Measurements from ENCODE around the gene GABBR2.

GABBR2 gene

DNA sequence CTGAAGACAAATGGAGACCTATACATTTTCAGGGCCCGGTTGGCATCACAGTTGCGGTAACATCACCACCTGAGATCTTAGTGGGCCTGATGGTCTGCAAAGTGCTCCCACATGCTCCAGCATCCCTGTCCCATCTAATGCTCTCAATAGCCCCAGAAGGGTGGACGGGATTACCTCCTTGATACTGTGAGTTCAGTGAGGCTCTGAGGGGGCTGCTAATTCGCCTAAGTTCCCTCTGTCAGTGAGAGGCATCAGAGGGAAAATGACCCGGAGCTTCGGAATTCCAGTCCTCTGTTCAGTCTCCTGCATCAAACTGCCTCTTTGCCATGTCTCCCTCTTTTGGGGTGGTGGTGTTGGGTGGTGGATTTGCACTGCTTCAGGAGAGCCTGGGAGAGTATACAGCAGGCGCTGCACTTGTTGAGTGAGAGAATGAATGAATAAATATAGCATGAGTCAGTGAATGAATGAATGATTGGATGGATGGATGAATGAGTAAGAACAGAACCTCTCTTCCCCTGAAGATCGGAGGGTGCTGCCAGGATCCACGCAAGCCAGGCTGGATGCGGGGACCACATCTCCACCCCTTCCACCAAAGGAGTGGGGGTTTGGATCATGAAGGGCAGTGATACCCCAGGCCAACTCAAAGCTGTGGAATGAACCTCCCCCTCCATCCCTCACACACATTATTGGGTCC is 141.0 kb downstream of the GABBR2 start:
- DNase-seq = no peak

GRCh38 chr9:98565152-98566135 is 143.3 kb downstream of the GABBR2 start:
- no peak for DNase-seq

- no peak for DNase-seq
Measured at GRCh38 chr9:98564714-98565113, 144.0 kb downstream of the GABBR2 start.

GRCh38 chr9:98563988-98564387 is 144.7 kb downstream of the GABBR2 start:
- DNase-seq = no peak

- no peak for DNase-seq
Measured at GRCh38 chr9:98563212-98563907, 145.4 kb downstream of the GABBR2 start.

DNA sequence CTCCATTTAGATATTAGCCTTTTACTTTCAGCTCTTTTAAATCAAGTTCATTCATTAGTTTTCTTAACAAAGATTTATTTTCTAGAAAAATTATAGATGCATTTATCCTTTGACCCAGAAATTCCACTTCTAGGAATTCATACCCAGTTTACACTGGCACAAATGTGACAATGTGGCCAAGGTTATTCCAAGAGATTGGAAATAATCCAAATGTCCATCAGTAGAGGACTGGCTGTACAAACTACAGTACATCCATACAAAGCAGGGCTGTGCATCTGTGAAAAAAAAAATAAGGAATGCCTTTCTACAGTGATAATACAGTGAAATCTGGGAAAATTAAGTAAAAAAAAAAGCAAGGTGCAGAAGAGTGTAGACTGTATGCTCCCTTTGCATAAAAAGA is 149.2 kb downstream of the GABBR2 start:
- no peak for DNase-seq

- no peak for DNase-seq
Measured at GRCh38 chr9:98558575-98558974, 150.2 kb downstream of the GABBR2 start.

GRCh38 chr9:98556511-98556910 is 152.2 kb downstream of the GABBR2 start:
- no peak for DNase-seq

- no peak for DNase-seq
Measured at GRCh38 chr9:98555651-98556465, 152.9 kb downstream of the GABBR2 start.

GRCh38 chr9:98554752-98555151 is 154.0 kb downstream of the GABBR2 start:
- DNase-seq = no peak

GRCh38 chr9:98552331-98552730 is 156.4 kb downstream of the GABBR2 start:
- no peak for DNase-seq

DNA sequence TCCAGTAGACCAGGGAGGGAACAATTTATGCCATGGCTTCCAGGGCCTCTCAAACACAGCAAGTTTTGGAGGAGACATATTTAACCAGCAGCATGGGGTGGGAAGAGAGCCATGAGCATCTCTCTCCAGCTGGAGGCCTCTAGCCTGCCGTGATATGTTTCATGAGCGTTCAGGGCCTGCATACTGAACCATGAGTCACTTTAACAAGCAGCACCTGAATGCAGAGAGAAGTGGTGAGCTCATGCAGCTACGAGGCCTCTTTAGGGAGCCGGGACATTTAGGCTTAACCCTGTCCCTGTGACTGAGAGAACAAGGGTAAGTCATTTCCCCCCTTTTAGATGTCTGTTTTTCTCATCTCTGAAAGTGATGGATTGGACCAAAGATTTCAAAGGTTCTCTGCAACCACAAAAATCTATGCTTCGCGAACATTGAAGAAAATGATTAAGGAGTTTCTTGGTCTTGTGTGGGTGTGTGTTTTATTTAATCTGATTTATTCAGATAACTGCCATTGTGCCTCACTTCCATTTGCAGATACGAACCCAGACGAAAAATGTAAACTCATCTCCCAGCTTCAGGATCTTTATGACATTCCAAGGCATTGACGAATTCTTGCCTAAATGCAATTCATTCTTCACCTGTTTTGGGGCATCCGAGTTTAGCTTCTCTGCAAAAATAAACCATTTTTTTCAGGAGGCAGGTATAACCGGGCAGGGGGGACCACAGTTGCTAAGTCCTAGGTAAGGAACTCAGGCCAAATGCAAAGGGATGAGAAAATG is 157.0 kb downstream of the GABBR2 start:
- peak; percentile 16 for DNase-seq

GRCh38 chr9:98550206-98550820 is 158.4 kb downstream of the GABBR2 start:
- DNase-seq = no peak

DNA sequence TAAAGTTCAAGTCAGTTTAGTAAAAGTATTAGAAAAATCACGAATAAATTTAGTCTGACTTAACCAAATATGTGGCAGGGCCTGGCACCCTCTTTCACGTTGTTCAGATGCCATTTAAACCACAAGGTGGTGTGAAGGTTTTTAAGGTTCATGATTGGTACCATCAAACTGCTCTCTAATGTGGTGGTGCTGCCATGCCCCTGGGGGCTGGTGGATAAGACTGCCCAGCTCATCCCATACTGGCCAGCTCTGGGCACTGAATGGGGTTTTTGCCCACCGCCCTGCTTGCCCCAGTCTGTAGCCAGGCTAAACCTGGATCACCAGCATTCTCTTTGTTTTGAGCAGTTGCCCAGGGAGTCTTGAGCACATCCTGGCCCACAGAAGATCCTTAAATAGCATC is 159.3 kb downstream of the GABBR2 start:
- DNase-seq = no peak

- DNase-seq = no peak
Measured at GRCh38 chr9:98547606-98548005, 161.1 kb downstream of the GABBR2 start.

GRCh38 chr9:98545021-98545420 is 163.7 kb downstream of the GABBR2 start:
- DNase-seq = no peak

DNA sequence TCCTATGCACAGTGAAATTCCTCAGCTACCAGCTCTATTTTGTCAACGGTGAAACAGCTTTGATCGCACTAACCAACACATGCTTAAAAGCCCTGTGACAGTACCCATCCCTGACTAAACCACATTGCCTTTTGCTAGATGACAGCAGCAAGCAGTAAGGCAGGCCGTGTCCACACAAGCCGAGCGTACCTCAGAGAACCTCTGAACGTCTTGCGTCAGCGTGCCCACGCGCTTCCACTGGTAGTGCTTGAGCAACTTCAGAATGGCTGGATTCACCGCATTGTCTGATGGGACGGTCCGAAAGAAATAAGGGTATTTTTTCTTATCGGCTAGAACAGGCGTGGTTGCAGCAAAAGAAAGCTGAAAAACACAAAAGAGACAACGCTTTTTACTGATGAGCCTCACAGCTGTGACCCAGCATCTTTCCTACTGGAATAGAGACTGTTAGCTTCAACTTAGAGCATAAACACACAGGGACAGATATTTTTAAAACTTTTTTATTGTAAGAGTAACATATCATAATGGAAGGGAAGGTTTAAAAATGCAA is 167.0 kb downstream of the GABBR2 start:
- DNase-seq = no peak

DNA sequence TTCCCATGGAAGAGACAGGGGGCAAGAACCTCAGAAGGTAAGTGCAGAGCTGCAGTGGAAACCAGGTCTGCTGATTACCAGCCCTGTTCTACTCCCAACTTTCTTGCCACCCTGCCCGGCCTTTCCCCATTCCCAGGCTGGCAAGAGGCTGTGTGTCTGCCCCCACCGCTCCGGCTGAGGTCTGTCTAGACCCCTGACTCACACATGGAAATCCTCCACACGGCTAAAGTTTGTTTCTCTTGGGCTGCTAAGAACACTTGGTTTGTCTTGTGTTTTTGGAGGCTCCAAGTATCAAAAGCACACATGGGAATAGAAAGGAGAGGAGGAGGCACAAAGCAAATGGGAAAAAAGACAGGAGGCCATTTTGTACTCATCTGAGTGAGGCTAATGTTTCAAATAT is 168.3 kb downstream of the GABBR2 start:
- no peak for DNase-seq

DNA sequence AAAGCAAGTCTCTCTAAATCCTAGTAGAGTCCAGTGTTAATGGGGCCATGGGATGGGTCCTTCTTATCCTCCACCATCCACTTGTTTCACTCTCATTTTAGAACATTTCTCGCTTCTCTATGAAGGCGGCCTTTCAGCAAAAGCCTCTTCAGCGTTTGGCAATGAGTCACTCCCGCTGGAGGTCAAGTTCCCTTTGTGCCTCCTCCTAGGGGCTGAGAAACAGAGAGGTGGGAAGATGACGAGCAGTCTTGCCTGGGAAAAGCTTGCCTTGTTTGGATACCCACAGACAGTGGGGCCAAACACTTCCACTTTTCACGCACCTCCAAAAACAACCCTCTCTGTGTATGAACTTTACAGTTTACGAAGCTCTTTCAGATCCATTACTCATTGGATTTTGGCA is 168.8 kb downstream of the GABBR2 start:
- DNase-seq = no peak

GRCh38 chr9:98538626-98539031 is 170.1 kb downstream of the GABBR2 start:
- DNase-seq = no peak

DNA sequence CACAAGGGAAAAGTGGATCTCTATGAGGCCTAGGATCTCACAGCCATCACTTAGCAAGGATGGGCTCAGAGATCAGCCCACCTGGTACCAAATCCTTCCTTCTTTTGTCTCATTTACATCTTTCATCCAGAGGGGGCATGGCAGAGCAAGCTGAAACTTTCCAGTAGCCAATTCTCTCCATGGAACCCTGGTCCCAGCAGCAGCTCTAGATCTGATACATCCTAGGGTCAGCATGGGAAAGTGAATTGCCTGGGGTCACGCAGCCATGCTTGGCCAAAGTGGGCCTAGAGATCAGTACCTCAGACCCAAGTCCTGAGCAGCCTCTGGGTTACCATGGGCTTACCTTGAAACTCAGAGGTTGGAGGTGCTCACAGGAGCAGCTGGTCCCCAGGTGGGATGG is 170.5 kb downstream of the GABBR2 start:
- DNase-seq = no peak
